Hepatocyte (in vitro differentiated cells): ENCODE measurements around the gene IL18.
"Not testable (repeated sequence)": the region's sequence is repeated elsewhere in the genome, so short reads cannot be mapped to it uniquely, and the experiment has no call there.

ENCODE experiments used
- CTCF ChIP-seq: fragments of 200-600 bp; sonication (generic); IDR thresholded peaks from 2 replicates; pipeline ENCODE4 v1.5.1; 2016; ENCODE audit warnings: antibody characterized with exemption, mild to moderate bottlenecking; ENCODE audit not compliant: poor library complexity
- EZH2 ChIP-seq: fragments of 200-600 bp; sonication (generic); IDR thresholded peaks from 2 replicates; pipeline ENCODE4 v1.6.1; 2016; ENCODE audit warnings: antibody characterized with exemption, mild to moderate bottlenecking, borderline replicate concordance

DNA sequence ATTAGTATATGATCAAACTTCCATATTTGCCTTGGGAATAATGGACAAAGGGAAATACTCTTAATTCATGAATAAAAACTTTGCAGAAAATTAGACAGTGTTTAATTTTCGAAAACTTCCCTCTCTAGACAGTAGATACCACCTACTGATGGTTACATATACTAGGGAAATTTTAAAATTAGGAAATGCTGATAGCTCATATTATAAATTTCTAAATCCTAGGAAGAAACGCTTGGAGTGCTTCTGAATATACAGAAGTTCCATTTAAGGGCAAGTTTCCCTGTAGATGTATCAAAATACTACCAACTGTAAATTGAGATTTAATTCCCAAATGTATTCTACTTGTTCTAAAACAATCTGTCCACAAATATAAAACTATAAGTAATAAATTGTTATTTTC, 68.6 kb downstream of the IL18 start:
- TF ChIP-seq EZH2, CTCF: not testable (repeated sequence)
